Naive thymus-derived CD8-positive, alpha-beta T cell (primary cell): ENCODE data around the gene CREG1. TPM values are rescaled to one million over a fixed set of nuclear protein-coding genes. Genes with fewer than 3 reads are reported as not detected.
A peak's percentile ranks its signal among the peaks of the same experiment; 100 is the strongest.

Experiments
- ATAC-seq, 2 donors: fragments of 150-1000 bp; cut with Tn5 transposase in 1 of 2; sonication (Bioruptor Pico), chemical (Tn5 transposase) in 1 of 2; 1 replicate in 1 of 2; 2 replicates in 1 of 2; pipeline ENCODE4 v1.10.0; 2021; ENCODE audit warnings: mild to moderate bottlenecking in 2 of 2, moderate library complexity in 2 of 2
- POLR2A ChIA-PET: fragments of 350-600 bp; sonication (Branson Sonifier 250); formaldehyde crosslinking; loops from one replicate; lab custom pipeline; 2021; ENCODE audit warnings: antibody characterized with exemption; lab: Charles Lee
- DNase-seq, 10 donors: peaks; one replicate each; pipeline versions ENCODE4 v3.0.0 to v3.0.0-alpha.2; 2020 to 2022
- H3K27ac Mint-ChIP-seq, 10 donors: one replicate each; pipeline ENCODE4 v1.8.0; 2020 to 2022; ENCODE audit warnings: mild to moderate bottlenecking in 10 of 10, mixed read lengths in 10 of 10, moderate library complexity in 4 of 10, inconsistent platforms in 1 of 10
- H3K27me3 Mint-ChIP-seq, 5 donors: one replicate each; pipeline ENCODE4 v1.8.0; 2021 to 2022; ENCODE audit warnings: mixed read lengths in 5 of 5
- H3K36me3 Mint-ChIP-seq, 3 donors: one replicate each; pipeline ENCODE4 v1.8.0; 2020 to 2022; ENCODE audit warnings: mixed read lengths in 3 of 3, mild to moderate bottlenecking in 2 of 3, inconsistent platforms in 1 of 3
- H3K4me1 Mint-ChIP-seq, 4 donors: one replicate each; pipeline ENCODE4 v1.8.0; 2021 to 2022; ENCODE audit warnings: mixed read lengths in 4 of 4
- H3K4me3 Mint-ChIP-seq, 10 donors: one replicate each; pipeline ENCODE4 v1.8.0; 2020 to 2022; ENCODE audit warnings: mild to moderate bottlenecking in 10 of 10, mixed read lengths in 10 of 10, moderate library complexity in 6 of 10, inconsistent platforms in 1 of 10
- H3K9me3 Mint-ChIP-seq, 9 donors: one replicate each; pipeline ENCODE4 v1.8.0; 2020 to 2022; ENCODE audit warnings: mixed read lengths in 9 of 9, mild to moderate bottlenecking in 3 of 9, inconsistent platforms in 1 of 9, moderate library complexity in 1 of 9
- polyA plus RNA-seq, 3 donors: library from polyadenylated mRNA; unstranded; fragments of 300-500 nt; fragmentation: Illumina TruSeq; gene quantifications; one replicate each; pipeline ENCODE4 v1.2.3, GENCODE V29; 2021
- total RNA-seq, 8 experiments: library from RNA in 2 of 8; stranded (reverse) in 2 of 8; gene quantifications; one replicate each; pipeline ENCODE4 v1.2.3 and lab custom pipeline; 2021 to 2026

CREG1 gene
- total RNA-seq (10 to 100 TPM; 13.8 to 15.5 TPM), polyA plus RNA-seq (10 to 100 TPM; 14.6 to 26.8 (median 23.3) TPM), total RNA-seq (lab: John Stamatoyannopoulos, UW) (3.4 to 14.9 (median 13.2) reads per million in 6 experiments)

DNA sequence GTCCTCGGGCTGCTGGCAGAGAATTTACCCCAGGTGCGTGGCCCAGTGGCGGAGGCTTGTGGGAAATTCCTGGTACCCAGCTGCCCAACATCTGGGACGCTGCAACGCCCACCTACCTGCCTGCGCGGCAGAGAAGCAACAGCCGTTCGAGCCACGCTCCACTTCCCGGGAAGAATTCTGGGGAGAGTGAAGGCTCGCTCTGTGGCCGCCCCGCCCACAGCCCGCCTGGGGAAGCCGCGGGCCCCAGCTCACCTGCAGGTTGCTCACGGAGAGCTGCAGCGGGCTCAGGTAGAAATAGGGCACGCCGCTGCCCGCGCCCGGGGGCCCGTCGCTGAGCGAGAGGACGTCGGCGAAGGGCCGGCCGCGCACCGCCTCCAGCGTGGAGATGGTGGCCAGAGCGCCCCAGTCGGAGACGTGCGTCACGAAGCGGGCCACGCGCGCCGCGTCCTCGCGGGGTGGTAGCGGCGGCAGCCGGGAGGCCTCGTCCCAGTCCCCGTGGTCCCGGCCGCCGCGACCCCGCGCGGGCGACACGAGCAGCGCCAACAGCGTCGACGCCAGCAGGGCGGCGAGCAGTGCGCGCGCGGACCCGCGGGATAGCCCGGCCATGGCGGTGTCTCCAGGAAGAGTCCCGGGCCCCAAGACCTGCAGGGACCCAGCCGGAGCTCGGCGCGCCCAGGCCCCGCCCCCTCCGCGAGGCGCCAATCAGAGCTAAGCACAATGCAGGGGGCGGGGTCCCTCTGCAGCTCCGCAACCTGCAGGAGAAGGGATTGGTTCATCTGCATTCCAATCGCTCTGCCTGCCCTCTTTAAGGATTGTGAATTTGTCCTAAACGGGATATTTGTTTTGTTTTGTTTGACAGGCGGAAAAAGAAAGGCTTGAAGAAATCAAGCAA, at the start of gene CREG1:
Gene CREG1, minus strand, starts transcription at position 627 of the 892 bp plus-strand sequence.
- Mint-ChIP-seq H3K27ac (peak within 1 kb of the TSS; percentile 40 to 91 (median 79)), H3K9me3 (no peaks in the 10 kb centered on the region), H3K27me3 (peaks cover 0 to 1% (median 0%) of the 10 kb centered on the region in 5 donors), H3K4me3 (peak within 1 kb of the TSS; percentile 81 to 96 (median 93)), H3K4me1 (peaks cover 21 to 51% (median 43%) of the 10 kb centered on the region in 4 donors), H3K36me3 (no peaks in the 10 kb centered on the region)
- ATAC-seq = peak; percentile 97
- peak; percentile 81 to 93 (median 87) for DNase-seq
- POLR2A ChIA-PET = interaction anchor here (0.5 to 2.7 kb wide), 9 partner anchors 10 to 742 kb away, joined by 3 to 17 read pairs (median 4); partner anchors contain the start of gene CD247

DNA sequence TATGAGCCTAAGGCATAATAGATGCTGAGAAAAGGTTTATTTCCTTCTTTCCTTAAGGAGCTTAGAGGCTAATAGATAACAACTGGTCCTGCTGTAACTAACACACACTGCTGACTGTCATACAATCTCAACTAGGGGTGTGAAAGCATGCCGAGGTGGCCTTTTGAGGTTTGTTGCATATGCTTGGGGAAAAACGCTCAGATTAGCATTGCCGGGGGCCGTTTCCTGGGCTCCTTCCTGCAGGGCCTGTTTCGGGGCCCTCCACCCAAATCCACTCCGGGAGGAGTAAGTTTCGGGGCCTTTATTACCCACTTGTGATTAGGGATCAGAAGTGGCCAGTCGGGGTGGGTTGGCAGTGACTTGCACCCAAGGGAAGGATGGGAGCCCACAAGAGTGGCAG, 49.3 kb upstream of the CREG1 start:
- Mint-ChIP-seq H3K4me3 (peak overlapping the region in 9 of 10 donors; percentile 6 to 80 (median 36)), H3K27me3 (no peaks in the 10 kb centered on the region), H3K9me3 (peaks cover 0 to 20% (median 10%) of the 10 kb centered on the region in 9 donors), H3K36me3 (peaks cover 0 to 10% (median 7%) of the 10 kb centered on the region in 3 donors), H3K27ac (peak overlapping the region in 8 of 10 donors; percentile 22 to 90 (median 68)), H3K4me1 (peaks cover 25 to 49% (median 44%) of the 10 kb centered on the region in 4 donors)
- DNase-seq (peak in 1 of 10 donors; percentile 11), ATAC-seq (peak in 1 of 2 donors; percentile 33)
- POLR2A ChIA-PET = interaction anchor here (1.6 to 11.4 kb wide), 3 partner anchors 18 to 37 kb away, joined by 3 to 315 read pairs (median 4); partner anchors contain the start of gene RCSD1

DNA sequence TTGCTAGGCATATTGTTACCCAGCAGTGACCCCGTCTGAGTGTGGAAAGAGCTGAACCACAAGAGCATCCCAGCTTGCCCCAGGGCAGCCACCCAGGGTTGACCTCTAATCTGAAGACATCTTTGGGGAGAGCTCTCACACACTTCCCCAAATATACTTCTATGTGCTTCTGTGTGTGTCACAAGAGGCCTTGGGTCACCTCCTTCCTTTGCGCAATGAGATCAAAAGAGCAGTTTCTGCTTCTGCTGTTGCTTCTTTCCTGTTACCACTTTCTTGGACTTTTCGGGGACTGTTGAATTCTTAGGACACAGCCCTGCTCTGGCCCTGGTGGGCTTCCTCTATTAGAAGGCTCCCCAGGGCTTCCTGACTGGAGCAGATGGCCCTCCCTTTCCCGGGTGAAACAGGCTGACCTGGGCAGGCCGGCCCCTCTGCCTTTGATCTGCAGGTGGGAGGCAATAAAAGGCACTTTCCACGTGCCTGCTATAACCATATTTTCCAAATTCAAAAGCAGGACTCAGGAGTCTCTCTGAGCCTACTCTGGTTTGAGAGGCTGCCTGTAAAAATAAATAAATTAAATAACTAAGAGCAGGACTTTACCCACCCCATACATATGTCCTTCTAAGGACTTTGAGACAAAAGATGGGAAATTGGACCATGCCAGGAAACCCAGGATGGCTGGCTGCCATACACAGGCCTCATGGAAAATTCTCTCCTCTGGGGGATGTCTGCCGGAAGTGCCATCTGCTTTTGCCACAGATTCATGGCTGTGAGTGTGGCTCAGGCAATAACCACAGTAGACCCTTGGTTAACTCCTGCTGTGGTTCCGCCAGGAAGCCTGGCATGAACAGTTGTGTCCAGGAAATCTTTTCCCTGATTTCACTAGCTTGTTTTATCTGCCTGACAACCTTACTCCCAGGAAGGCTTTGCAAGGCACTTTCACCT, 48.2 kb upstream of the CREG1 start:
- POLR2A ChIA-PET = interaction anchor here (0.8 to 11.4 kb wide), 9 partner anchors 15 to 86 kb away, joined by 3 to 315 read pairs (median 4); partner anchors contain the start of gene RCSD1
- peaks cover 25 to 49% (median 44%) of the 10 kb centered on the region in 4 donors for H3K4me1 Mint-ChIP-seq
- H3K9me3 Mint-ChIP-seq = peaks cover 0 to 11% (median 2%) of the 10 kb centered on the region in 9 donors
- no peaks in the 10 kb centered on the region for H3K27me3 Mint-ChIP-seq
- peak; percentile 54 to 55 for ATAC-seq
- peak overlapping the region; percentile 36 to 80 (median 68) for H3K4me3 Mint-ChIP-seq
- peak in 3 of 10 donors; percentile 20 to 29 (median 22) for DNase-seq
- H3K27ac Mint-ChIP-seq = peak overlapping the region; percentile 27 to 90 (median 71)
- H3K36me3 Mint-ChIP-seq = peaks cover 0 to 2% (median under 1%) of the 10 kb centered on the region in 3 donors

DNA sequence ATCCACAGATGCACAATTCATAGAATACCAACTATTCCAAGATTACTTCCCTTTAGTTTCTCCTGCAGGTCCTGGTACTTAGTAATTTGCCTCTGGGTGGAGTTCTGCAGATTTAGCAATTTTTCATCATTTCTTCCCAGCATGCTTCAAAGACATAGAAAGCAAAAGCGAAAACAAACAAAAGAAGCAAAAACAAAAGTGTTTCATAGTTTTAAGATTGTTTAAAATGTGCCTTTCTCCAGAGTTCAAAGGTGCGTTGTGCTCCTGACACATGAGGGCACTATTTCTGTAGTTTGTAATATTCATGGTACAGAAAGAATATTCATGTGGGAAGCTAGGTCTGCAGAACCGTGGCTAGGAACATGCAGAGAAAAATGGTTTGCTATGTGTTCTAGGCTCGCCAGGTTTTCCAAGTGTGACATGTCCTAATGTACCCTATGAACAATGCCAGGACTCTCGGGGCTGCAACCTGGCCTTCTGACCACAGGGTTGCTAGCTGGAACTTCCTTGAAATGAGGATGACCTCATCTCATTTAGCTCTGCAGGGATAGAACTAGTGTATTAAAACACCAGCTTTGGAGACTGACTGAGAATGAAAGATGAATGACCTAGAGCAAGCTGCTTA, 46.5 kb upstream of the CREG1 start:
- ATAC-seq = peak; percentile 82 to 87
- DNase-seq = peak in 9 of 10 donors; percentile 20 to 72 (median 39)
- H3K4me1 Mint-ChIP-seq = peaks cover 23 to 47% (median 44%) of the 10 kb centered on the region in 4 donors
- no peaks in the 10 kb centered on the region for H3K36me3 Mint-ChIP-seq
- H3K9me3 Mint-ChIP-seq = peaks cover 0 to 5% (median 0%) of the 10 kb centered on the region in 9 donors
- POLR2A ChIA-PET = interaction anchor here (0.7 to 11.4 kb wide), 12 partner anchors 9 to 145 kb away, joined by 3 to 315 read pairs (median 4); partner anchors contain the start of gene RCSD1
- H3K4me3 Mint-ChIP-seq = peak overlapping the region in 9 of 10 donors; percentile 52 to 78 (median 68)
- H3K27me3 Mint-ChIP-seq = no peaks in the 10 kb centered on the region
- peak overlapping the region in 9 of 10 donors; percentile 1 to 90 (median 41) for H3K27ac Mint-ChIP-seq

DNA sequence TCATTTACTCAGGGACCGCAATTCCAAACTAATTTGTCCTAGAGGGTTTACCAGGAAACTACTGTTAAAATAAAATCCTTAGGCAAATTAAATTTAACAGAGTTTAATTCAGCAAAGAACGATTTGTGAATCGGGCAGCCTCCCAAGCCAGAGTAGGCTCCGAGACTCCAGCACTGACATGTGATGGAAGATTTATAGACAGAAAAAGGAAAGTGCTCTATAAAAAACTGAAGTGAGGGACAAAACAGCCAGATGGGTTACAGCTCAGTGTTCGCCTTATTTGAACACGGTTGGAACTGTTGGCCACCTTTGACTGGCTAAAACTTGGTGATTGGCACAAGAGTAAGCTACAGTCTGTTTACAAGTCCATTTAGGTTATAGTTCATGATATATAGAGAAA, 41.3 kb upstream of the CREG1 start:
- Mint-ChIP-seq H3K27me3 (peaks cover 0 to 2% (median 0%) of the 10 kb centered on the region in 5 donors), H3K4me1 (peaks cover under 1 to 5% (median 2%) of the 10 kb centered on the region in 4 donors), H3K27ac (no peak overlapping the region), H3K9me3 (no peaks in the 10 kb centered on the region), H3K4me3 (no peak overlapping the region), H3K36me3 (no peaks in the 10 kb centered on the region)
- no peak for DNase-seq
- no peak for ATAC-seq
- POLR2A ChIA-PET = interaction anchor here (1.3 kb wide), 1 partner anchor 99 kb away, joined by 3 read pairs; no protein-coding TSS in a partner anchor

DNA sequence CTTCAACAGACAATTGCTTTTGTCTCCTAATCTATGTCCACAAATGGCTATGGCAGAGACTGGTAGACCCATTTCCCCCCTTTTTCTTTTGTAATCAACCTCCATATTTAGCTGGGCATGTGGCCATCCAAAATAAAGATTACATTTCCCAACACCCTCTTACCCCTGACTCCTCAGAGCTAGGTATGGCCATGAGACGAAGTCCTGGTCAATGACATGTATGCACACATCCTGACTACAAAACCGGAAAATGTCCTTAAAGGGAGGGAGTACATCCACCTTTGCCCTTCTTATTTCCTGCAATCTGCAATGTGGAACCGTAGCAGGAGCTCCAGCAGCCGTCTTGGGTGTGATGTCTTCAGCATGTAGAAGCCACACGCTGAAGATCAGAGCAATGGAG, 40.3 kb upstream of the CREG1 start:
- H3K4me3 Mint-ChIP-seq = no peak overlapping the region
- DNase-seq (no peak), ATAC-seq (no peak)
- H3K36me3 Mint-ChIP-seq = no peaks in the 10 kb centered on the region
- no peaks in the 10 kb centered on the region for H3K9me3 Mint-ChIP-seq
- POLR2A ChIA-PET = no interaction called here
- H3K4me1 Mint-ChIP-seq = peaks cover 0 to under 1% (median 0%) of the 10 kb centered on the region in 4 donors
- H3K27me3 Mint-ChIP-seq = peaks cover 0 to 2% (median 0%) of the 10 kb centered on the region in 5 donors
- H3K27ac Mint-ChIP-seq = no peak overlapping the region

DNA sequence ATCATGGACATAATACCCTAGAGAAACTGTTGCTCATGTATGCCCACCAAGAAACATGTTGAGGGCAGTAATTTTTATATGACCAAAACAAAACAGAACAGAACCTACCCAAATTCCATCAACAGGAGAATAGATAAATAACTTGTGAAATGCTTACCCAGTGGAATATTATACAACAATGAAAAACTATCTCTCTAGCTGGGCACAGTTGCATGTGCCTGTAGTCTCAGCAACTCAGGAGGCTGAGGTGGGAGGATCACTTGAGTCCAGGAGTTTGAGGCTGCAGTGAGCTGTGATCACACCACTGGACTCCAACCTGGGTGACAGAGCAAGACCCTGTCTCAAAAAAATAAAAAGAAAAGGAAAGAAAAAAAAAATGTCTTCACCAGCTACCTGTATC, 38.9 kb upstream of the CREG1 start:
- peaks cover 0 to 3% (median 0%) of the 10 kb centered on the region in 5 donors for H3K27me3 Mint-ChIP-seq
- no peak overlapping the region for H3K4me3 Mint-ChIP-seq
- H3K36me3 Mint-ChIP-seq = no peaks in the 10 kb centered on the region
- no peaks in the 10 kb centered on the region for H3K9me3 Mint-ChIP-seq
- POLR2A ChIA-PET = no interaction called here
- ATAC-seq (no peak), DNase-seq (no peak)
- no peak overlapping the region for H3K27ac Mint-ChIP-seq
- peaks cover 0 to 9% (median 0%) of the 10 kb centered on the region in 4 donors for H3K4me1 Mint-ChIP-seq

DNA sequence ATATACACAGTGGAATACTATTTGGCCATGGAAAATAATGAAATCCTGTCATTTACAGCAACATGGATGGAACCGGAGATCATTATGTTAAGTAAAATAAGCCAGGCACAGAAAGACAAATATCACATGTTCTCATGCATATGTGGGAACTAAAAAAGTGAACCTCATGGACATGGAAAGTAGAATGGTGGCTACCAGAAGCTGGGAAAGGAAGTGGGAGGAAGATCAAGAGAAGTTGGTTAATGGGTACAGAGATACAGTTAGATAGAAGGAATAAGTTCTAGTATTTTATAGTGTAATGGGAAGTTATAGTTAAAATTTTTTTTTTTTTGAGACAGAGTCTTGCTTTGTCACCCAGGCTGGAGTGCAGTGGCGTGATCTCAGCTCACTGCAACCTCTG, 34.8 kb upstream of the CREG1 start:
- Mint-ChIP-seq H3K36me3 (no peaks in the 10 kb centered on the region), H3K27ac (no peak overlapping the region), H3K4me1 (peaks cover 0 to 10% (median 0%) of the 10 kb centered on the region in 4 donors), H3K9me3 (no peaks in the 10 kb centered on the region), H3K27me3 (peaks cover 0 to 3% (median 0%) of the 10 kb centered on the region in 5 donors), H3K4me3 (no peak overlapping the region)
- no peak for ATAC-seq
- POLR2A ChIA-PET = no interaction called here
- no peak for DNase-seq

DNA sequence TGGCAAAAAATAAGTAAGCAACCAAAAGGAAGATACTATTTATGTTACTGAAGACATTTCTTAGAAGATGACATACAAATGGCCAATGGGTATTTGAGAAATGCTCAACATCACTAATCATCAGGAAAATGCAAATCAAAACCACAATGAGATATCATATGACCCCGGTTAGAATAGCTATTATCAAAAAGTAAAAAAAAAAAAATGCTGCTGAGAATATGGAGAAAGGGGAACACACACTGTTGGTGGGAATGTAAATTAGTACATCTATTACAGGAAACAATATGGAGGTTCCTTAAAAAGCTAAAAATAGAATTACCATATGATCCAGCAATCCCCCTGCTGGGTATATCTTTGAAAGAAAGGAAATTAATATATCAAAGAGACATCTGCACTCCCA, 34.3 kb upstream of the CREG1 start:
- POLR2A ChIA-PET = no interaction called here
- Mint-ChIP-seq H3K27me3 (peaks cover 0 to 3% (median 0%) of the 10 kb centered on the region in 5 donors), H3K27ac (no peak overlapping the region), H3K4me1 (peaks cover 0 to 10% (median 0%) of the 10 kb centered on the region in 4 donors), H3K4me3 (no peak overlapping the region), H3K9me3 (no peaks in the 10 kb centered on the region), H3K36me3 (no peaks in the 10 kb centered on the region)
- no peak for ATAC-seq
- no peak for DNase-seq

DNA sequence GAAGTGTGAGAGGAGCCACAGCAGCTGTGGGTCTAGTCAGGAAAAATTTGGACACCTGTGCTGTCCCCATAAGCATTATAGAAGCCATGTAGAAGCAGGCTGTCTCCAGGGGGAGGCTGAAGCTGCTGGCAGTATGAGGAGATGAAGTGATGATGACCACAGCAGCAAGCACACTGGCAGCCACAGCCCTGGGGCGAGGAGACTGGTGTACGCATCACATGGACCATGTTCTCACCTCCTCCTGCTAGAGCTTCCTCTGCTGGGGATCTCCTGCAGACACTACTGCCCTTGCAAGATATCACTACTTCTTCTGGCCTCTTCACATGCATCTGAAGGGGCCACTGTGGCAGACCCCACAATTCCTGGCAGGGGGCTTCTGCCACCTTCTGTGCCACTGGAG, 33.8 kb upstream of the CREG1 start:
- Mint-ChIP-seq H3K4me3 (no peak overlapping the region), H3K4me1 (peaks cover 0 to 10% (median 0%) of the 10 kb centered on the region in 4 donors), H3K36me3 (no peaks in the 10 kb centered on the region), H3K27me3 (peaks cover 0 to 3% (median 0%) of the 10 kb centered on the region in 5 donors), H3K9me3 (no peaks in the 10 kb centered on the region), H3K27ac (no peak overlapping the region)
- ATAC-seq (no peak), DNase-seq (no peak)
- POLR2A ChIA-PET = no interaction called here

DNA sequence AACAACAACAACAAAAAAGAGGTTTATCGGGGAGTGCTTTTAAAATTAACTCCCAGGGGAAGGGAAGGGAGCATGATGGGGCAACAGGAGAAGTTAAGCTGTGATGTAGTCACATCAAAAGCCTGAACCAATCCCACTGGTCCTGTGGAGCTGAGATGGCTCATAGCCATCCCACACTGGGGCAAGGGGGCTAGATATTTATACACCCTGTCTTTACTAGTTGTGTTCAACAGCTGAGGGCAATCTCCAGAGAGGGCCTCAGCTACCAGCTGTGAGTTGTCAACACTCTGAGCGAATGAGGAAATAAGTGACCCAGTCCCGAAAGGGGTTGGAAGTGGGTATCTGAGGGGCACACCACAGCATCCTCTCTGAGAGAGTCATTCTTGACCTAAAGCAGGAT, 31.0 kb upstream of the CREG1 start:
- no peaks in the 10 kb centered on the region for H3K36me3 Mint-ChIP-seq
- peaks cover 0 to 3% (median 0%) of the 10 kb centered on the region in 5 donors for H3K27me3 Mint-ChIP-seq
- POLR2A ChIA-PET = no interaction called here
- no peak overlapping the region for H3K27ac Mint-ChIP-seq
- peaks cover 0 to 10% (median 0%) of the 10 kb centered on the region in 4 donors for H3K4me1 Mint-ChIP-seq
- no peak for DNase-seq
- H3K4me3 Mint-ChIP-seq = no peak overlapping the region
- ATAC-seq = no peak
- no peaks in the 10 kb centered on the region for H3K9me3 Mint-ChIP-seq
